Measurements from ENCODE around the gene SAA2. TPM values are rescaled to one million over a fixed set of nuclear protein-coding genes. Genes with fewer than 3 reads are reported as not detected.

SAA2 gene
- total RNA-seq, 1 donor from 2014 or later: not detected

GRCh38 chr11:18243783-18244362 is 4.6 kb downstream of the SAA2 start:
- Mint-ChIP-seq H3K9me3 (peaks cover 9% of the 10 kb centered on the region), H3K27me3 (ENCODE audit: low read depth) (no peaks in the 10 kb centered on the region), H3K4me3 (no peak overlapping the region), H3K36me3 (ENCODE audit: low read depth) (no peaks in the 10 kb centered on the region), H3K4me1 (no peaks in the 10 kb centered on the region), H3K27ac (ENCODE audit: unreplicated experiment) (no peak overlapping the region)
- peak; percentile 47 for DNase-seq (ENCODE audit: low read depth, low spot score)
- TF ChIP-seq, protein P1, sequence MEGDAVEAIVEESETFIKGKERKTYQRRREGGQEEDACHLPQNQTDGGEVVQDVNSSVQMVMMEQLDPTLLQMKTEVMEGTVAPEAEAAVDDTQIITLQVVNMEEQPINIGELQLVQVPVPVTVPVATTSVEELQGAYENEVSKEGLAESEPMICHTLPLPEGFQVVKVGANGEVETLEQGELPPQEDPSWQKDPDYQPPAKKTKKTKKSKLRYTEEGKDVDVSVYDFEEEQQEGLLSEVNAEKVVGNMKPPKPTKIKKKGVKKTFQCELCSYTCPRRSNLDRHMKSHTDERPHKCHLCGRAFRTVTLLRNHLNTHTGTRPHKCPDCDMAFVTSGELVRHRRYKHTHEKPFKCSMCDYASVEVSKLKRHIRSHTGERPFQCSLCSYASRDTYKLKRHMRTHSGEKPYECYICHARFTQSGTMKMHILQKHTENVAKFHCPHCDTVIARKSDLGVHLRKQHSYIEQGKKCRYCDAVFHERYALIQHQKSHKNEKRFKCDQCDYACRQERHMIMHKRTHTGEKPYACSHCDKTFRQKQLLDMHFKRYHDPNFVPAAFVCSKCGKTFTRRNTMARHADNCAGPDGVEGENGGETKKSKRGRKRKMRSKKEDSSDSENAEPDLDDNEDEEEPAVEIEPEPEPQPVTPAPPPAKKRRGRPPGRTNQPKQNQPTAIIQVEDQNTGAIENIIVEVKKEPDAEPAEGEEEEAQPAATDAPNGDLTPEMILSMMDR (conservative IDR thresholded peaks at IDR 0.05): peak; percentile 82

DNA sequence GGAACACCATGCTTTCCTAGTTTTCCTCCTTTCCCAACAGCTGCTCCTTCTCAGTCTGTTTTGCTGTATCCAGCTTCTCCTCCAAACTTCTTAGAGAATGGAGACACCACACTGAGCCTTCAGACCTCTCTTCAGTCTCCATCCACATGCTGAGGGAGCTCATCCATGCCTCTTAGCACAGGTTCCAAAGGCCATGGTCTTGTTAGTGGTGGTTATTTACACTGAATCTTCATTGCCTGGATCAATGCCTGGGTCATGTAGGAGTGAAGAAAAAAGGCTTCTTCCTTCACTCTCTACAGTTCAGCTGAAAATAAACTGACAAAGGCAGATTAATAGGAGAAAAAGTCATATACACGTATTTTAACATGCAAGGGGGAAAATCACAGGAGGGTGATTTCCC is 8.8 kb downstream of the SAA2 start:
- Mint-ChIP-seq H3K27me3 (ENCODE audit: low read depth) (peaks cover 2% of the 10 kb centered on the region), H3K27ac (ENCODE audit: unreplicated experiment) (no peak overlapping the region), H3K9me3 (peaks cover 9% of the 10 kb centered on the region), H3K4me3 (no peak overlapping the region), H3K36me3 (ENCODE audit: low read depth) (no peaks in the 10 kb centered on the region), H3K4me1 (peaks cover 3% of the 10 kb centered on the region)
- TF ChIP-seq, protein P1 (conservative IDR thresholded peaks at IDR 0.05): no peak
- DNase-seq (ENCODE audit: low read depth, low spot score): no peak

- H3K27me3 Mint-ChIP-seq (ENCODE audit: low read depth): peaks cover 2% of the 10 kb centered on the region
- H3K27ac Mint-ChIP-seq (ENCODE audit: unreplicated experiment): no peak within 1 kb of the TSS
- TF ChIP-seq, protein P1 (conservative IDR thresholded peaks at IDR 0.05): no peak
- peaks cover 3% of the 10 kb centered on the region for H3K4me1 Mint-ChIP-seq
- no peaks in the 10 kb centered on the region for H3K36me3 Mint-ChIP-seq (ENCODE audit: low read depth)
- DNase-seq (ENCODE audit: low read depth, low spot score): no peak
- H3K9me3 Mint-ChIP-seq: no peaks in the 10 kb centered on the region
- H3K4me3 Mint-ChIP-seq: no peak within 1 kb of the TSS
Observed at GRCh38 chr11:18236664-18237356, 11.7 kb downstream of the SAA2 start, which contains the start of gene SAA4. SAA4 (minus strand) TSS chr11:18236802; CDS start chr11:18235926, 876 bp downstream.

DNA sequence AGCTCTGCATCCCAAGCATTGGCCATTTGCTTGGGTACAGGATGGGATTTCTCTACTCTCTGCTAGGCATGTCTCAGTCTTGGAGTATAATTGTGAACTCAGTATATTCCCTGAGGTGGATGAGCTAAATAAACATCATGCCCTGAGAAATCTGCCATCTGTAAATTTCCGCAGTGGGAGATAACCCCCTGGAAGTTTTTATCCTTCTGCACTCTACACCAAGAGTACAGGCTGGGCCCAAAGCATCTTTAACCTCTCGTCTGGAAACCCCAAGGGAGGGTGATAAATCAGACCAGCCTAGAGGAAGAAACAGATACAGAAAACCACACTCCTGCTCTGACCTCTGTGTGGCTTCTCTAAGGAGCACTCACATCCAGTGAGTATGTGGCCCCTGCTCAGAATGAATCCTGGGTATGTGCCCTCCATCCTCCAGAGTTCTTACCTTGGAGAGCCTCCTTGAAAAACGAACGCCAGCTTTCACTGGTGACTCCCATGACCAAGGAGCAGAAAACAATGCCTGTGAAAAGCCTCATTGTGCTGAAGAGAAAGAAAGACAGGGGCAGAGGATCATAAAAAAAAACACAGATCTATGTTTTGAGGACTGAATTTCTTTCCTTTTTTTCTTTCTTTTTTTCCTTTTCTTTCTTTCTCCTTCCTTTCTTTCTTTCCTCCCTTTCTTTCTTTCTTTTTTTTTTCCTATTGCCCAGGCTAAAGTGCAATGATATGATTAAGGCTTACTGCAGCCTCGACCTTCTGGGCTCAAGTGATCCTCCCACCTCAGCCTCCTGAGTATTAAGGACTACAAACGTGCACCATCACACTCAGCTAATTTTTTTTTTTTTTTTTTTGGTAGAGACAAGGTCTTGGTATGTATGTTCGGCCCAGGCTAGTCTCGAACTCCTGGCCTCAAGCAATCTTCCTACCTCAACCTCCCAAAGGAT is 12.8 kb downstream of the SAA2 start:
- DNase-seq (ENCODE audit: low read depth, low spot score): no peak
- TF ChIP-seq, protein P1 (conservative IDR thresholded peaks at IDR 0.05): no peak

GRCh38 chr11:18233912-18234311 is 14.6 kb downstream of the SAA2 start:
- peaks cover 2% of the 10 kb centered on the region for H3K27me3 Mint-ChIP-seq (ENCODE audit: low read depth)
- H3K4me3 Mint-ChIP-seq: no peak overlapping the region
- no peak overlapping the region for H3K27ac Mint-ChIP-seq (ENCODE audit: unreplicated experiment)
- peaks cover 3% of the 10 kb centered on the region for H3K4me1 Mint-ChIP-seq
- no peak for DNase-seq (ENCODE audit: low read depth, low spot score)
- H3K36me3 Mint-ChIP-seq (ENCODE audit: low read depth): no peaks in the 10 kb centered on the region
- no peaks in the 10 kb centered on the region for H3K9me3 Mint-ChIP-seq
- TF ChIP-seq, protein P1 (conservative IDR thresholded peaks at IDR 0.05): no peak

More for the DNA sequence above, 12.8 kb downstream of the SAA2 start:
- peaks cover 2% of the 10 kb centered on the region for H3K27me3 Mint-ChIP-seq (ENCODE audit: low read depth)
- no peak overlapping the region for H3K4me3 Mint-ChIP-seq
- H3K4me1 Mint-ChIP-seq: peaks cover 3% of the 10 kb centered on the region
- no peaks in the 10 kb centered on the region for H3K36me3 Mint-ChIP-seq (ENCODE audit: low read depth)
- H3K9me3 Mint-ChIP-seq: no peaks in the 10 kb centered on the region
- H3K27ac Mint-ChIP-seq (ENCODE audit: unreplicated experiment): no peak overlapping the region

Data from neural crest cell (in vitro differentiated cells).